ENCODE data around the gene NUP210.
"Not testable (repeated sequence)": the region's sequence is repeated elsewhere in the genome, so short reads cannot be mapped to it uniquely, and the experiment has no call there.

Gene NUP210

GRCh38 chr3:13420045-13420830, at the start of gene NUP210:
Gene NUP210, minus strand, starts transcription at chr3:13420322. Its CDS starts 96 bp downstream, at chr3:13420226.
- DNase-seq: peak in 11 of 56 donors; percentile 25 to 63 (median 51)

GRCh38 chr3:13466781-13467180, 46.7 kb upstream of the NUP210 start:
- no peak for DNase-seq

GRCh38 chr3:13465236-13465873, 45.2 kb upstream of the NUP210 start:
- DNase-seq: no peak

GRCh38 chr3:13463618-13464400, 43.7 kb upstream of the NUP210 start:
- DNase-seq: peak in 17 of 56 donors; percentile 15 to 66 (median 43)

- no peak for DNase-seq
Observed at GRCh38 chr3:13462822-13463221, 42.7 kb upstream of the NUP210 start.

- DNase-seq: no peak
Observed at GRCh38 chr3:13462125-13462629, 42.1 kb upstream of the NUP210 start.

GRCh38 chr3:13461169-13462124, 41.3 kb upstream of the NUP210 start:
- DNase-seq: peak in 5 of 56 donors; percentile 7 to 38 (median 20)

GRCh38 chr3:13460341-13460736, 40.2 kb upstream of the NUP210 start:
- DNase-seq: no peak

- no peak for DNase-seq
Observed at GRCh38 chr3:13459605-13460340, 39.7 kb upstream of the NUP210 start.

- DNase-seq: no peak
Observed at GRCh38 chr3:13457593-13457992, 37.5 kb upstream of the NUP210 start.

- no peak for DNase-seq
Observed at GRCh38 chr3:13455644-13456043, 35.5 kb upstream of the NUP210 start.

GRCh38 chr3:13452490-13453335, 32.6 kb upstream of the NUP210 start:
- peak in 37 of 56 donors; percentile 15 to 79 (median 42) for DNase-seq

- DNase-seq: no peak
Observed at GRCh38 chr3:13451301-13451673, 31.2 kb upstream of the NUP210 start.

GRCh38 chr3:13442882-13443281, 22.8 kb upstream of the NUP210 start:
- not testable (repeated sequence) for DNase-seq

GRCh38 chr3:13440204-13440817, 20.2 kb upstream of the NUP210 start:
- DNase-seq: no peak

- DNase-seq: not testable (repeated sequence)
Observed at GRCh38 chr3:13436213-13436612, 16.1 kb upstream of the NUP210 start.

GRCh38 chr3:13433912-13434311, 13.8 kb upstream of the NUP210 start:
- DNase-seq: no peak

GRCh38 chr3:13432093-13432492, 12.0 kb upstream of the NUP210 start:
- no peak for DNase-seq
